HG03135 (cell line): Measurements from ENCODE around the gene VAV3.
"Not testable (repeated sequence)": the region's sequence is repeated elsewhere in the genome, so short reads cannot be mapped to it uniquely, and the experiment has no call there.

Experiments used
- ATAC-seq: cut with Tn5 transposase; IDR thresholded peaks from one replicate; pipeline ENCODE4 v1.9.1; 2021; ENCODE audit warnings: mild to moderate bottlenecking, moderate library complexity; ENCODE audit not compliant: unreplicated experiment

VAV3 gene

GRCh38 chr1:107965110-107965991 is at the start of gene VAV3:
TSS of gene VAV3 (minus strand) at chr1:107965180. CDS start at chr1:107964869, 311 bp downstream.
- ATAC-seq, result no peak

GRCh38 chr1:108012553-108012952 is 47.6 kb upstream of the VAV3 start:
- no peak for ATAC-seq

GRCh38 chr1:108011295-108011694 is 46.3 kb upstream of the VAV3 start:
- ATAC-seq, result no peak

- no peak for ATAC-seq
Observed at GRCh38 chr1:108010581-108010980, 45.6 kb upstream of the VAV3 start.

GRCh38 chr1:108009603-108010195 is 44.7 kb upstream of the VAV3 start:
- no peak for ATAC-seq

- ATAC-seq, result no peak
Observed at GRCh38 chr1:108007531-108007930, 42.6 kb upstream of the VAV3 start.

- ATAC-seq, result no peak
Observed at GRCh38 chr1:108007070-108007469, 42.1 kb upstream of the VAV3 start.

- not testable (repeated sequence) for ATAC-seq
Observed at GRCh38 chr1:108004919-108005318, 39.9 kb upstream of the VAV3 start.

- ATAC-seq, result no peak
Observed at GRCh38 chr1:108000620-108001111, 35.7 kb upstream of the VAV3 start.

- ATAC-seq, result no peak
Observed at GRCh38 chr1:108000184-108000583, 35.2 kb upstream of the VAV3 start.

- no peak for ATAC-seq
Observed at GRCh38 chr1:107997866-107998265, 32.9 kb upstream of the VAV3 start.

- no peak for ATAC-seq
Observed at GRCh38 chr1:107993920-107994319, 28.9 kb upstream of the VAV3 start.

GRCh38 chr1:107992347-107992746 is 27.4 kb upstream of the VAV3 start:
- ATAC-seq, result no peak

GRCh38 chr1:107991371-107992066 is 26.5 kb upstream of the VAV3 start:
- ATAC-seq, result no peak

- ATAC-seq, result no peak
Observed at GRCh38 chr1:107990606-107991005, 25.6 kb upstream of the VAV3 start.

GRCh38 chr1:107981277-107981676 is 16.3 kb upstream of the VAV3 start:
- no peak for ATAC-seq

GRCh38 chr1:107979926-107980325 is 14.9 kb upstream of the VAV3 start:
- ATAC-seq, result no peak

- ATAC-seq, result no peak
Observed at GRCh38 chr1:107979088-107979487, 14.1 kb upstream of the VAV3 start.

GRCh38 chr1:107976836-107977235 is 11.9 kb upstream of the VAV3 start:
- no peak for ATAC-seq

GRCh38 chr1:107976431-107976830 is 11.5 kb upstream of the VAV3 start:
- no peak for ATAC-seq

- no peak for ATAC-seq
Observed at GRCh38 chr1:107975851-107976250, 10.9 kb upstream of the VAV3 start.

- no peak for ATAC-seq
Observed at GRCh38 chr1:107974090-107974489, 9.1 kb upstream of the VAV3 start.
